Lower leg skin (tissue), 4 donors: ENCODE data around the gene RPL11. TPM values are rescaled to one million over a fixed set of nuclear protein-coding genes. Genes with fewer than 3 reads are reported as not detected.

Experiments used
- DNase-seq, 2 donors: peaks; one replicate each; pipeline ENCODE4 v3.0.0-alpha.2; 2019; ENCODE audit warnings: low spot score in 2 of 2
- H3K4me3 ChIP-seq: fragments of 200-600 bp; sonication (generic); 2 replicates; pipeline ENCODE4 v1.5.1; 2017; ENCODE audit warnings: mild to moderate bottlenecking, low read depth; ENCODE audit not compliant: poor library complexity, severe bottlenecking
- POLR2A ChIP-seq, 2 donors: fragments of 450-650 bp; IDR thresholded peaks; one replicate each; pipeline ENCODE4 v1.6.1; 2016 to 2017; ENCODE audit warnings: antibody characterized with exemption in 2 of 2, mild to moderate bottlenecking in 1 of 2, moderate library complexity in 1 of 2
- WGBS, 2 donors: methylation state at CpG; one replicate each; pipeline ENCODE4 v1.1.5; 2018; 5-methylcytosine and 5-hydroxymethylcytosine counted together
- intact Hi-C: fragments of 100-400 bp; cut with DNase I; formaldehyde crosslinking; loops from one replicate; pipeline ENCODE4 v1.15.0; 2023; ENCODE audit warnings: low total_unique reads
- total RNA-seq, 4 donors: library from RNA; depleted of rRNA; stranded (reverse); fragments of >200 nt; gene quantifications; one replicate each; pipeline ENCODE4 v1.1.0, GENCODE V29; 2016
- TF ChIP-seq, protein P1 (sequence below), 3 donors: fragments of 450-650 bp; IDR thresholded peaks; one replicate each; pipeline ENCODE4 v1.5.1; 2016; ENCODE audit warnings: antibody characterized with exemption in 3 of 3, mild to moderate bottlenecking in 3 of 3, moderate library complexity in 2 of 3

The RPL11 gene
- total RNA-seq, 4 donors from 2014 or later, result 1,119 to 1,710 (median 1,561) TPM

- no peak for DNase-seq
- peak overlapping the region; percentile 94 for H3K4me3 ChIP-seq
- 15 to 18% methylated on average over 17 of the region's 17 CpGs for WGBS, 2 donors
- TF ChIP-seq, protein P1, sequence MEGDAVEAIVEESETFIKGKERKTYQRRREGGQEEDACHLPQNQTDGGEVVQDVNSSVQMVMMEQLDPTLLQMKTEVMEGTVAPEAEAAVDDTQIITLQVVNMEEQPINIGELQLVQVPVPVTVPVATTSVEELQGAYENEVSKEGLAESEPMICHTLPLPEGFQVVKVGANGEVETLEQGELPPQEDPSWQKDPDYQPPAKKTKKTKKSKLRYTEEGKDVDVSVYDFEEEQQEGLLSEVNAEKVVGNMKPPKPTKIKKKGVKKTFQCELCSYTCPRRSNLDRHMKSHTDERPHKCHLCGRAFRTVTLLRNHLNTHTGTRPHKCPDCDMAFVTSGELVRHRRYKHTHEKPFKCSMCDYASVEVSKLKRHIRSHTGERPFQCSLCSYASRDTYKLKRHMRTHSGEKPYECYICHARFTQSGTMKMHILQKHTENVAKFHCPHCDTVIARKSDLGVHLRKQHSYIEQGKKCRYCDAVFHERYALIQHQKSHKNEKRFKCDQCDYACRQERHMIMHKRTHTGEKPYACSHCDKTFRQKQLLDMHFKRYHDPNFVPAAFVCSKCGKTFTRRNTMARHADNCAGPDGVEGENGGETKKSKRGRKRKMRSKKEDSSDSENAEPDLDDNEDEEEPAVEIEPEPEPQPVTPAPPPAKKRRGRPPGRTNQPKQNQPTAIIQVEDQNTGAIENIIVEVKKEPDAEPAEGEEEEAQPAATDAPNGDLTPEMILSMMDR (IDR thresholded peaks at IDR 0.05), result no peak
- no peak for TF ChIP-seq POLR2A (IDR thresholded peaks at IDR 0.05)
- intact Hi-C loops, result no loop called here
Observed at GRCh38 chr1:23692308-23692871, 784 bp downstream of the RPL11 start.

DNA sequence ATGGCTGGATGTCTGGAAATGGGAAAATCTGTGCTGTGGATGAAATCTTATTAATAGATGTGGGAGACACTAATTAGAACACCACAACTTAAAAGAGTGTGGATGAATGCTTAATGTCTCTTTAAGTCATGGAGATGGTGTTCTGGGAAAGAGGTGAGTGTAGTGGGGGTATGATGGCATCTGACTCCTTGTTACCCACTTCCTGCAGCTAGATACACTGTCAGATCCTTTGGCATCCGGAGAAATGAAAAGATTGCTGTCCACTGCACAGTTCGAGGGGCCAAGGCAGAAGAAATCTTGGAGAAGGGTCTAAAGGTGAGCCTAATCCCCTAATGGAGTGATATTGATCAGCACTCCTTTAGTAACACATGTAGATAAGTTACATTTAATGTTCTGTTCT lies 2.0 kb downstream of the RPL11 start:
- no peak overlapping the region for H3K4me3 ChIP-seq
- intact Hi-C loops, result no loop called here
- WGBS, 2 donors, result 70 to 74% methylated on average over 2 of the region's 2 CpGs
- DNase-seq, result no peak
- TF ChIP-seq, protein P1 (IDR thresholded peaks at IDR 0.05), result no peak
- TF ChIP-seq POLR2A (IDR thresholded peaks at IDR 0.05), result no peak

DNA sequence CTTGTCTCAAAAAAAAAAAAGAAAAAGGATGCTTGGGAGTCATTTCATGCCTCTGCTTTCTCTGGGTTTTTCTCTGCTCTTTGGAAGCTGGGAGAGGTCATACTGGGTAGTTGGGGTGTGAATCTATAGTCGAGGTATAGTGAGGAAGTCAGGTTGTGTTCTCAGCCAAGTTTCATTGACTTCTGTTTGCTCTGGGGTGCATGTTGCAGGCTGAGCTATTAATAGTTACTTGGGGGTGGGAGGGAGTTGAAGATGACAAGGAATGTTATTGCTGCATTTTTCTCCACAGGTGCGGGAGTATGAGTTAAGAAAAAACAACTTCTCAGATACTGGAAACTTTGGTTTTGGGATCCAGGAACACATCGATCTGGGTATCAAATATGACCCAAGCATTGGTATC lies 2.8 kb downstream of the RPL11 start:
- no peak overlapping the region for H3K4me3 ChIP-seq
- no peak for DNase-seq
- intact Hi-C loops, result no loop called here
- WGBS, 2 donors, result 52 to 53% methylated on average over 3 of the region's 3 CpGs
- TF ChIP-seq, protein P1 (IDR thresholded peaks at IDR 0.05), result no peak
- no peak for TF ChIP-seq POLR2A (IDR thresholded peaks at IDR 0.05)

- 94 to 96% methylated on average over 3 of the region's 3 CpGs for WGBS, 2 donors
- H3K4me3 ChIP-seq, result no peak overlapping the region
- no peak for DNase-seq
- TF ChIP-seq, protein P1 (IDR thresholded peaks at IDR 0.05), result no peak
- no peak for TF ChIP-seq POLR2A (IDR thresholded peaks at IDR 0.05)
- intact Hi-C loops, result no loop called here
Observed at GRCh38 chr1:23695667-23696066, 4.1 kb downstream of the RPL11 start.

DNA sequence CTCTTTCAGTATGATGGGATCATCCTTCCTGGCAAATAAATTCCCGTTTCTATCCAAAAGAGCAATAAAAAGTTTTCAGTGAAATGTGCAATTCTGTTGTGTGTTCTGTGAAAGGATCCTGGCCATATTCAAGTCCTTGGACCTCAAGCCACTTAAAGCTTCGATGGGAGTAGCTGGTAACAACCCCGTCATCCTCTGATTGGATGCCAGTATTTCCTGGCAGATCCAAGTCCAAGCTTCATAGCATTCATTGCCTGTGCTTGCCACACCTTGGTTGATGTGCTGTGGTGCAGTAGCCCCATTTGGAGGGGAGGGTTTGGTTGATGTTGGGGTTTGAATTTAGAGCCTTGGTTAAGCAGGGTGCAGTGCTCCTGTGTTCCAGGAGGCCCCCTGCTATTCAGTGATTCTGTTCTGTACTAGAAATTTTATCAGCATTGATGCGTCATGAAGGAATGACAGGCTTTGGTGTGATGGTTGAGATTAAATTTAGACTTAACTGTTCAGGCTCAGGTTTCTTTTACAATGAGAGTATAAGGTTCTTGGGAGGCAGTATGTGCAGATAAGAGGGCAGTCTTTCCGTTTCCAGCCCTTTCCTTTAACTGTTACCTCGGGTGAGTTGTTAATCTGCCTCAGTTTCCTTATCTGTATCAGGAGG lies 4.9 kb downstream of the RPL11 start:
- intact Hi-C loops, result no loop called here
- no peak overlapping the region for H3K4me3 ChIP-seq
- 33 to 51% methylated on average over 6 of the region's 6 CpGs for WGBS, 2 donors
- no peak for DNase-seq
- TF ChIP-seq, protein P1 (IDR thresholded peaks at IDR 0.05), result no peak
- TF ChIP-seq POLR2A (IDR thresholded peaks at IDR 0.05), result no peak

GRCh38 chr1:23698466-23698865 lies 6.9 kb downstream of the RPL11 start:
- no peak for DNase-seq
- H3K4me3 ChIP-seq, result no peak overlapping the region
- intact Hi-C loops, result no loop called here
- 67 to 68% methylated on average over 5 of the region's 5 CpGs for WGBS, 2 donors
- TF ChIP-seq, protein P1 (IDR thresholded peaks at IDR 0.05), result no peak
- no peak for TF ChIP-seq POLR2A (IDR thresholded peaks at IDR 0.05)
